Measurements from ENCODE around the gene PPM1L. TPM values are rescaled to one million over a fixed set of nuclear protein-coding genes. Genes with fewer than 3 reads are reported as not detected.

The PPM1L gene
- total and polyA plus RNA-seq, 2 experiments from 2014 or later = 1.2 to 12.6 TPM

DNA sequence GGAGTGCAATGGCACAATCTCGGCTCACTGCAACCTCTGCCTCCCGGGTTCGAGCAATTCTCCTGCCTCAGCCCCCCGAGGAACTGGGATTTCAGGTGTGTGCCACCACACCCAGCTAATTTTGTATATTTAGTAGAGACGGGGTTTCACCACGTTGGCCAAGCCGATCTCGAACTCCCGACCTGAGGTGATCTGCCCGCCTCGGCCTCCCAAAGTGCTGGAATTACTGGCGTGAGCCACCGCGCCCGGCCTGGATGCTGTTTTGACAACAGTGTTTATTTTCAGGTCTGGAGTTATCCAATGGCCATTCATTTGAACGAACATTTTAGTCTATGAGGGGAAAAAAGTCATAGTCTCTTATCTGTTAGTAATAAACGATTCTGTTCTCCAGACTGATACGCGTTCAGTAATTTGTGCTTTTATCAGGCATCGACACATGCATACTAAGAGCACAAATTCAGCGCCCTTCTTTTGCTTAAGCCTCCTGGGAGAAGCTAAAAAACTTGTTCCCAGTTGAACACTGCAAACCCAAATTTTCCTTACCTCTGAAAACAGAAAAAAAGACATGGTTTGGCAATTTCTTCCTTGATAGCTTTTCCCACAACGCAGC lies 347.9 kb downstream of the PPM1L start:
- no peak for DNase-seq (ENCODE audit: low read depth in 1 of 2, low spot score in 1 of 2)
- Histone ChIP-seq H3K27me3 (peaks cover 19% of the 10 kb centered on the region), H3K4me1 (ENCODE audit: low read depth) (peaks cover 16% of the 10 kb centered on the region), H3K4me3 (no peak overlapping the region), H3K36me3 (no peaks in the 10 kb centered on the region), H3K9me3 (ENCODE audit: low read depth) (no peaks in the 10 kb centered on the region), H3K27ac (no peak overlapping the region)
- TF ChIP-seq, protein P1, sequence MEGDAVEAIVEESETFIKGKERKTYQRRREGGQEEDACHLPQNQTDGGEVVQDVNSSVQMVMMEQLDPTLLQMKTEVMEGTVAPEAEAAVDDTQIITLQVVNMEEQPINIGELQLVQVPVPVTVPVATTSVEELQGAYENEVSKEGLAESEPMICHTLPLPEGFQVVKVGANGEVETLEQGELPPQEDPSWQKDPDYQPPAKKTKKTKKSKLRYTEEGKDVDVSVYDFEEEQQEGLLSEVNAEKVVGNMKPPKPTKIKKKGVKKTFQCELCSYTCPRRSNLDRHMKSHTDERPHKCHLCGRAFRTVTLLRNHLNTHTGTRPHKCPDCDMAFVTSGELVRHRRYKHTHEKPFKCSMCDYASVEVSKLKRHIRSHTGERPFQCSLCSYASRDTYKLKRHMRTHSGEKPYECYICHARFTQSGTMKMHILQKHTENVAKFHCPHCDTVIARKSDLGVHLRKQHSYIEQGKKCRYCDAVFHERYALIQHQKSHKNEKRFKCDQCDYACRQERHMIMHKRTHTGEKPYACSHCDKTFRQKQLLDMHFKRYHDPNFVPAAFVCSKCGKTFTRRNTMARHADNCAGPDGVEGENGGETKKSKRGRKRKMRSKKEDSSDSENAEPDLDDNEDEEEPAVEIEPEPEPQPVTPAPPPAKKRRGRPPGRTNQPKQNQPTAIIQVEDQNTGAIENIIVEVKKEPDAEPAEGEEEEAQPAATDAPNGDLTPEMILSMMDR (IDR thresholded peaks at IDR 0.05; ENCODE audit: low read depth, low read length) = no peak

DNA sequence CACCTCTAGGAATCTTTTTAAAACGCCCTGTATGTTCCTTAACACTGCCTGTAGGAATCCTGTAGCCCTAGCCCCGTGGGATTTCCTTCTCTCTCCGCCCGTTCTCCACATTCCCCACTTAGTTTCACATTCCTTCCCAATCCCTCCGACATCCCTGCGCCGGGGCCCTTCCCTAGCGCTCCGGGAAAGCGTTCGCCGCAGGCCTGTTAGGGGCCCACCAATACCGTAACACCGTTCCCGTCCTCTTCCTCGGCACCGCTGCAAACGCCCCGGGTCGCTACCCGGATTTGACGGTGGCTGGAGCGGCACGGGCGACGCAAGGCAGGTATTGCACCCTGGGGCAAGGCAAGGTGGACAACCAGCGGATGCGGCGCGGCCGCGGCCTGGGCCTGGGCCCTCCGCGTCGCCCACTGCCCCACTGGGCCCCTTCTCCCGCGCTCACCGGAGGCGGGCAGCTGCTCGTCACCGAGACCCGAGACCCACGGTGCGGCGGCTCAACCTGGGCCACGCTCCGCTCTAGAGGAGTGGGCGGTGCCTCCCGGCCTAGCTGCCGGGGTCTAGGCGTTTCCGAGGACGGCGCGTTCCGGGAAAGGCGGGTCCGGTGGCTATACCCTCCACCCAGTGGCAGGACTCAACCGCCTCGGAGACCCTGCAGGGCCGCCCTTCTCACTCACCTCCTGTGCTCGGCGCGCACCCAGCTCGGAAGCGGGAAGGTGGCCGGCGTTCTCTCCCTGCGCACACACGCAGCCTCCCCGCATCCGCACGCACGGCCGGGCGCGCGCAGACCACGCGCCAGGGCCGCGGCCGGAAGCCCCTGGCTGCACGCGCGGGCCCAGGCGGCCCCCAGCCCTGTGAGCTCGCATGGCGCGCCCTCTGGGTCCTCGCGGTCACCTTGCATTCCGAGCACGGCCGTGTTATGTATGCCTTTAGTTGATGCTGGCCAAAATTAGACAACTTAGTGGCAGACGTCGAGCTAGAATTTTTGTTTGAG lies 348.8 kb downstream of the PPM1L start, which contains the start of gene B3GALNT1:
TSS of gene B3GALNT1 (minus strand) at position 789 of the 991 bp plus-strand sequence. CDS start 18,595 bp downstream, outside the sequence.
- H3K4me3 ChIP-seq = peak within 1 kb of the TSS; percentile 26
- H3K36me3 ChIP-seq = no peaks in the 10 kb centered on the region
- no peaks in the 10 kb centered on the region for H3K9me3 ChIP-seq (ENCODE audit: low read depth)
- TF ChIP-seq, protein P1 (IDR thresholded peaks at IDR 0.05; ENCODE audit: low read depth, low read length) = no peak
- H3K27me3 ChIP-seq = peaks cover 19% of the 10 kb centered on the region
- DNase-seq (ENCODE audit: low read depth in 1 of 2, low spot score in 1 of 2) = peak; percentile 49 to 82
- H3K27ac ChIP-seq = peak within 1 kb of the TSS; percentile 1
- peaks cover 16% of the 10 kb centered on the region for H3K4me1 ChIP-seq (ENCODE audit: low read depth)

DNA sequence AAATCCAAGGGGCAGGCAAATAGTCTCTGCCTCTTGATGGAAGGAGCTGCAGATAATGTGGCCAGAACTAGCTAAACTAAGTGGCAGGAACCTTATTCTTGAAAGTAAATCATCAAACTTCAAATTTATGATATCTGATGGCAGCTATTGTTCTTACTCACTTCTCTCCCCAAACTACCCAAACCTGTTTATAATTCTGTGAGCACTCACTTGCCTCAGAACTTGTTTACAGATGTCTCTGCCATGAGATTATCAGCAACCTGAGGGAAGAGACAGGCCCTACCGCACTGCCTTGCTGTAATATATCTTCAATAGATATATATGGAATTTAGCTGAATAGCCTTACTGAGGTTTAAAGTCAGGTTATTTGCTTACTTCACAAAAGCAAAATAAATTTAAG lies 351.3 kb downstream of the PPM1L start:
- TF ChIP-seq, protein P1 (IDR thresholded peaks at IDR 0.05; ENCODE audit: low read depth, low read length) = no peak
- Histone ChIP-seq H3K4me3 (no peak overlapping the region), H3K27ac (no peak overlapping the region), H3K9me3 (ENCODE audit: low read depth) (no peaks in the 10 kb centered on the region), H3K36me3 (no peaks in the 10 kb centered on the region), H3K4me1 (ENCODE audit: low read depth) (peaks cover under 1% of the 10 kb centered on the region), H3K27me3 (peaks cover 19% of the 10 kb centered on the region)
- no peak for DNase-seq (ENCODE audit: low read depth in 1 of 2, low spot score in 1 of 2)

DNA sequence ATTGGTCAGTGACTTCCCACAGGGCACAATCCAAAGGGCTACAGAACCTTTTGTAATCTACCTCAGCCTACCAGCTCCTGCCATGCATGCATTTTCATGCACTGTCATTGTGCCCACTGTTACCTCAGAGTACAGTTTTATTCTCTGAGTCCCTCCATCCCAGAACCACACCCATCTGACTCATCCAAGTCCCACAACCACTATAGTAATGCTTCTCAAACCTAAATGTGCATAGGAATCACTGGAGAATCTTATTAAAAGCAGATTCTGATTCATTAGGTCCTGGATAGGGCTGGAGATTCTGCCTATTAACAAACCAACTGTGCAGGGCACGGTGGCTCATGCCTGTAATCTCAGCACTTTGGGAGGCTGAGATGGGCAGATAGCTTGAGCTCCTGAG lies 352.8 kb downstream of the PPM1L start:
- H3K36me3 ChIP-seq = no peaks in the 10 kb centered on the region
- H3K27me3 ChIP-seq = peaks cover 18% of the 10 kb centered on the region
- no peak overlapping the region for H3K27ac ChIP-seq
- DNase-seq (ENCODE audit: low read depth in 1 of 2, low spot score in 1 of 2) = no peak
- TF ChIP-seq, protein P1 (IDR thresholded peaks at IDR 0.05; ENCODE audit: low read depth, low read length) = no peak
- H3K9me3 ChIP-seq (ENCODE audit: low read depth) = no peaks in the 10 kb centered on the region
- H3K4me1 ChIP-seq (ENCODE audit: low read depth) = no peaks in the 10 kb centered on the region
- no peak overlapping the region for H3K4me3 ChIP-seq

DNA sequence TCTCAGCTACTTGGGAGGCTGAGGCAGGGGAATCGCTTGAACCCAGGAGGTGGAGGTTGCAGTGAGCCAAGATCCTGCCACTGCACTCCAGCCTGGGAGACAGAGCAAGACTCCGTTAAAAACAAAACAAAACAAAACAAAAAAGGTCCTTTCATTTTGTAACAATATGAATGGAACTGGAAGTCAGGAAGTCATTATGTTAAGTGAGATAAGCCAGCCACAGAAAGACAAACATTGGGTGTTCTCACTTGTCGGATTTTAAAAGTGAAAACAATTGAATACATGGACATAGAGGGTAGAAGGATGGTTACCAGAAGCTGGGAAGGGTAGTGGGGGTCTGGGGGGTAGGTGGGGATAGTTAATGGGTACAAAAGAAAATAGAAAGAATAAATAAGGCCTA lies 361.6 kb downstream of the PPM1L start:
- no peaks in the 10 kb centered on the region for H3K4me1 ChIP-seq (ENCODE audit: low read depth)
- no peak overlapping the region for H3K4me3 ChIP-seq
- no peak overlapping the region for H3K27ac ChIP-seq
- no peaks in the 10 kb centered on the region for H3K27me3 ChIP-seq
- H3K9me3 ChIP-seq (ENCODE audit: low read depth) = no peaks in the 10 kb centered on the region
- no peaks in the 10 kb centered on the region for H3K36me3 ChIP-seq
- no peak for DNase-seq (ENCODE audit: low read depth in 1 of 2, low spot score in 1 of 2)
- TF ChIP-seq, protein P1 (IDR thresholded peaks at IDR 0.05; ENCODE audit: low read depth, low read length) = no peak
